ENCODE results near the gene RDX.
"Not testable (repeated sequence)": the region's sequence is repeated elsewhere in the genome, so short reads cannot be mapped to it uniquely, and the experiment has no call there.

Gene RDX

GRCh38 chr11:110196241-110196754 lies 100.1 kb downstream of the RDX start:
- DNase-seq, result no peak

GRCh38 chr11:110194211-110194766 lies 102.1 kb downstream of the RDX start:
- DNase-seq, result not testable (repeated sequence)

GRCh38 chr11:110192604-110193282 lies 103.7 kb downstream of the RDX start:
- not testable (repeated sequence) for DNase-seq

- DNase-seq, result no peak
Observed at GRCh38 chr11:110190885-110191284, 105.5 kb downstream of the RDX start.

- no peak for DNase-seq
Observed at GRCh38 chr11:110187731-110188130, 108.7 kb downstream of the RDX start.

GRCh38 chr11:110186867-110187266 lies 109.5 kb downstream of the RDX start:
- DNase-seq, result no peak

- no peak for DNase-seq
Observed at GRCh38 chr11:110186456-110186855, 110.0 kb downstream of the RDX start.

- no peak for DNase-seq
Observed at GRCh38 chr11:110185599-110185998, 110.8 kb downstream of the RDX start.

GRCh38 chr11:110185121-110185591 lies 111.3 kb downstream of the RDX start:
- no peak for DNase-seq

- DNase-seq, result no peak
Observed at GRCh38 chr11:110184456-110184855, 112.0 kb downstream of the RDX start.

GRCh38 chr11:110182886-110183285 lies 113.5 kb downstream of the RDX start:
- no peak for DNase-seq

- DNase-seq, result no peak
Observed at GRCh38 chr11:110179064-110179463, 117.3 kb downstream of the RDX start.

GRCh38 chr11:110177086-110177456 lies 119.3 kb downstream of the RDX start:
- DNase-seq, result no peak

GRCh38 chr11:110176366-110177085 lies 119.9 kb downstream of the RDX start:
- DNase-seq, result no peak

- DNase-seq, result no peak
Observed at GRCh38 chr11:110174645-110175310, 121.6 kb downstream of the RDX start.

GRCh38 chr11:110173811-110174644 lies 122.4 kb downstream of the RDX start:
- DNase-seq, result no peak

- DNase-seq, result no peak
Observed at GRCh38 chr11:110172468-110173065, 123.8 kb downstream of the RDX start.

- no peak for DNase-seq
Observed at GRCh38 chr11:110169738-110170137, 126.7 kb downstream of the RDX start.

- DNase-seq, result no peak
Observed at GRCh38 chr11:110168033-110168803, 128.2 kb downstream of the RDX start.

GRCh38 chr11:110165039-110165925 lies 131.1 kb downstream of the RDX start:
- no peak for DNase-seq
